Measurements from ENCODE around the gene RNF40.

The RNF40 gene

DNA sequence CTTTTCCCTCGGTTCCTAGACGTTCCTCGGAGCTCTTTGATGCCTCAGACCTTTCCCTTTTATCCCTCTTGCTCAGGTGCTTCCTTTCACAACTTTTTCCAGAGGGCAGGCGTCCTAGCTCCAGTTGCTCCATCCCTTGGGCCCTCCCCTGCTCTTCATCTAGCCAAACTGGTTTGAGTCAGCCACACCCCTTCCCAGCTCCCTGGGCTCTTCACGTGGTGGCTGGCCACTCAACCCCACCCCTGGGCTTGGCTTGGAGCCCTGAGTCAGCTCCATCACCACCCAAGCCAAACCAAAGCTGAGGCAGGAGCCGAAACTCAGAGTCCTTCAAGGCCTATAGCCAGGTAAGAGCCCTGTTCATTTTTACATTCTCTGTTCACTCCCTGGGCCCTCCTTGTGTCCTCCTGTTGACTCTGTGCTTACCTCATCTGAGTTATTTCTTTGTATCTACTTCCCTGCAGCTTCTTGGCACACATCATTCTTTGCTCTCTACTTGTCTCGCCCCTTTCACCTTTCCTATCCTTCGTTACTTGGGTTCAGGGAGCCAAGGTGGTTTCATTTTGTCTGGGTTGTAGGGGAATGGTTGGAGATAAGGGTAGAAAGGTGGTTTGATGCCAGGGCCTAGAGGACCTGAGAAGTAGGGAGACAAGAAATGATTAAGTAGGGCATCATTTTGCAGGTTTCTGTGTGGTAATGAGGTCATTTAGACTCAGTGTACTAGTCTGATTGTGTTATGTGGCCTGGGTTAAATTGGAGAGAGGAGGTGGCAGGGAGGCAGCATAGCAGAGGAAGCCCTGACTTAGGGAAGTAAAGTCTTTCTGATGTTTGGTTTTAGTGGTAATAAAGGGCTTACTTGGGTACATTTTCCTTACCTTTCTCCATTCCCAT is 21.5 kb upstream of the RNF40 start:
- no peak for DNase-seq (ENCODE audit: low spot score)

- DNase-seq (ENCODE audit: low spot score): no peak
Observed at GRCh38 chr16:30741461-30741914, 20.6 kb upstream of the RNF40 start.

- no peak for DNase-seq (ENCODE audit: low spot score)
Observed at GRCh38 chr16:30743716-30744115, 18.4 kb upstream of the RNF40 start.

- no peak for DNase-seq (ENCODE audit: low spot score)
Observed at GRCh38 chr16:30744183-30744582, 17.9 kb upstream of the RNF40 start.

- DNase-seq (ENCODE audit: low spot score): no peak
Observed at GRCh38 chr16:30745082-30745481, 17.0 kb upstream of the RNF40 start.

- DNase-seq (ENCODE audit: low spot score): no peak
Observed at GRCh38 chr16:30746638-30747175, 15.4 kb upstream of the RNF40 start.

DNA sequence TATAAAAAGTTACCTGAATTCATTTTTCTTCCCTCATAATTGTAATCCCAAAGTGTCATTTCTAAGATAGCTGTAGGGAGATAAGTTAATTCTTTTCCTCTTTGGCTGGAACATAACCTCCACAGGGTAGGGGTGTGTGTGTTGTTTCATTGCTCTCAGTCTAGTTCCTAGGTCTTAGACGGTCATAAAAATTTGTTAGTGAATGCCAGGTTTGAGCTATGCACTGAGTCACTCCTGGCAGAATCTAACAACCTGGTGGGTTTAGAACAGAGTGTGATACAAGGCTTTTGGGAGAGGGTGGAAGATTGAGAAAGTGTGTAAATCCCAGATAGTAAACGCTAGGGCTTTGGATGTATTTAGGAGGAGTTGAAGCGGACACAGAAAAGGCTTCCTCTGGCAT is 14.8 kb upstream of the RNF40 start:
- no peak for DNase-seq (ENCODE audit: low spot score)

- DNase-seq (ENCODE audit: low spot score): peak; percentile 99
Observed at GRCh38 chr16:30747799-30748633, 14.1 kb upstream of the RNF40 start, which contains the start of gene PHKG2. TSS of gene PHKG2 (plus strand) at chr16:30748425. CDS start at chr16:30748821, 396 bp downstream.

GRCh38 chr16:30748634-30749445 is 13.3 kb upstream of the RNF40 start:
- no peak for DNase-seq (ENCODE audit: low spot score)

DNA sequence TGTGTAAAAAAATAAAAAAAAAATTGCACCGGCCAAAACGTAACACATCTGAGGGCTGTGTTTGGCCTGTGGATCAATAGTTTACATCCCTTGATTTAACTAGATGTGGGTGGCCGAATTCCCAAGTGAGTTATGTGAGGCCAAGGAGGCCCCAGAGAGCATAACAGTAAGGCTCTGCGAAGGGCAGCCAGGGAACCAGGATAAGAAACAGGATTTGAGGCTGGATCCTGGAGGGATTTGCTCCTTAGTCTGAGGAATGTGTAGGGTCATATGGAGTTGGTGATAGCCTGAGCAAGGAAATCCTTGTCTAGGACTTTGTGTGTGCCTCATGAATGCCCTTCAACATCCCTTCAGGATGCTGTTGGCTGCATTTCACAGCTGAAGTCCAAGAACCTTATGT is 11.9 kb upstream of the RNF40 start:
- DNase-seq (ENCODE audit: low spot score): no peak

DNA sequence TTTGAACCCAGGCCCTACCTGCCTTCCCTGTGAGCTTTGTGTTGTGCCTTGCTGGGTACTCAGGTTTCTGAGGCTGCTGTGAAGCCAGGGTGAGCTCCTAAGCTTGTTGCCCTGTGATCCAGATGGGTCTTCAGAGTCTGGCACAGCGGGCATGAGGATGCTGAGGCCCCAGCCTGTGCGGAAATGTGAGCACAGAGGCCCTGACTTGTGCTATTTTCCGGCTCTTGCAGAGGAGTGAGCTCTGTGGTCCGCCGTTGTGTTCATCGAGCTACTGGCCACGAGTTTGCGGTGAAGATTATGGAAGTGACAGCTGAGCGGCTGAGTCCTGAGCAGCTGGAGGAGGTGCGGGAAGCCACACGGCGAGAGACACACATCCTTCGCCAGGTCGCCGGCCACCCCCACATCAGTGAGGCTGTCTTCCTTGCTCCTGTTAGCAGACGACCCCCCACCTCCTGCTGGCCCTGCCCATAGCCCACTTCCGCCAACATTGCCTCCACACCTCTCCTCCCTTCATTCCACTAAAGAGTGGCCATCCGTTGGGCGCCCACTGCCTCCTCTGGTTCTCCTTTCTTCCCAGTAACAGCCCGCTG is 11.2 kb upstream of the RNF40 start:
- no peak for DNase-seq (ENCODE audit: low spot score)

DNA sequence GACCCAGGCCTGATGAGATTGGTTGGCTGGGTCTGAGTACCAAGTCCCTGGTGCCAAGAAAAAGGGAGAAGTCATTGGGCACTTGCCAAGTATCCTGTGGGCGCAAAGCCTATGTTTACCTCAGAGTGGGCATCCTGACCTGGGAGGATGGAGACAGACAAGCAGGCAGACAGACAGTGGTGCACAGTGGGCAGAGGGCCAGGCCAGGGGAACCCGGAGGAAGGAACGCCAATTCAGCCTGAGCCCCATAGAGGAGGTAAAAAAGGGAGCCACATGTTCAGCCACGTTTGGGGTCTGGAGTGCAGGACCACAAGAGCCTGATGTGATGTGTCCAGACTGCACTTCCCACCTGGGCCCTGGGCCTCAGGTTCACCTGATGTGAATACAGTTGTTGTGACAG is 8.5 kb upstream of the RNF40 start:
- DNase-seq (ENCODE audit: low spot score): no peak

- DNase-seq (ENCODE audit: low spot score): no peak
Observed at GRCh38 chr16:30755955-30756780, 6.0 kb upstream of the RNF40 start.

GRCh38 chr16:30756781-30757100 is 5.4 kb upstream of the RNF40 start:
- no peak for DNase-seq (ENCODE audit: low spot score)

- DNase-seq (ENCODE audit: low spot score): peak; percentile 49
Observed at GRCh38 chr16:30757316-30757715, 4.8 kb upstream of the RNF40 start.

GRCh38 chr16:30758988-30759491 is 3.1 kb upstream of the RNF40 start:
- no peak for DNase-seq (ENCODE audit: low spot score)

- DNase-seq (ENCODE audit: low spot score): no peak
Observed at GRCh38 chr16:30760001-30760559, 2.0 kb upstream of the RNF40 start.

DNA sequence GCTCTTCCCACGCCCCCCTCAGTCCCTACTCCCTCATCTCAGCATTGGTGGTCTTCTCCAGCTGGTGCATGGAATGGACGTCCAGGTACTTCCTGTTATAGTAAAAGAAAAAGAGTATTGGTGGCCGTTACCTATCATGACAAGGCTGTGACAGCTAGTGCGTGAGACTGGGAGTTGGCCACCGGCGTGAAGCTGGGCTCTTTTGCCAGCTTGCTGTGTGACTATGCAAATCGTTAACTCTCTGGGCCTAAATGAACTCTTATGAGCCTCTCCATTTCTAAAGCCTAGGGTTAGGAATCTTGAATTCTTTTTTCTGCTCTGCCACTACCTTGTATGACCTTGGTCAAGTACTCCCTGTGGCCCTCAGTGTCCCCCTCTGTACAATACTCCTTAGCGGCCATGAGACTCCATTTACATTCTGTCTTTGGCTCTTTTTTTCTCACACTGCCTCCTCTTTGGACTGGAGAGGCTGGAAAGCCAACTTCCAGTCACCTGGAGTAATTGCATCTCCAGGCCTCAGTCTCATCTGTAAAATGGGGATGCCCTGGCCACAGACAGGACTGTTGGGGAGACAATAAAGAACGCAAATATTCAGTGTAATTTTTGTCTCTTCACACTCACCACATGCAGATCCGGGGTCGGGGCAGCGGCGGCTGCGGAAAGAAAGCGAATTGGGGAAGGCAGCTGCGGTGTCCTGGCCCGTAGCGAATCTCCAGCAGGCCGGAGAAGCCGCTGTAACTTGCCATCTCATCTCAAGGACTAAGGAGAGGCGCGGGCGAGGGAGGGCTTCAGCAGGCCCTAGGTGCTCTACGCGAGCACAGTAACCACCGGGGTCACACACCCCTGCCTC is 1.3 kb upstream of the RNF40 start:
- DNase-seq (ENCODE audit: low spot score): no peak

DNA sequence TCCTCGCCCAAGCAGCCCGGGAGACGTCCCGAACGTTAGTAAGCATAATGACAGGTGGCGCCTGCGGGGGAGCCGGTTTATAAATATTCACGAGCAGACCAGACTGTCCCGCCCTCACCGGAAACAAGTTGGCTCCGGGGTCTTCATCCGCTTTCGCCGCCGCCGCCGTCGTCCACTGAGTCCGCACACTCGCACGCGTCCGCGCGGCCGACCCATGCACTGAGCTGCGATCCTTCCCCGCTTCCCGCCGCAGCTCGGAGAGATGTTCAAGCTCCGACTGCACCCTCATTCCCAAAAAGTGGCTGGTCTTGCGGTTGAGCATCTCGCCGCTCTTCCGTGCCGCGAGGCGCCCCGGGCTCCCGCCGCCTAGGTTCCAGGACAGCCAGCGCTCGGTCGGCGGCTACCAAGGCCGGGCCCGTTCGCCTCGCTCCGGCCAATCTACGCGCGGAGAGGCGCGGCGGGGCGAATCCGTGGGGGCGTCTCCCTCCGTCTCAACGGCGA is 645 bp upstream of the RNF40 start:
- no peak for DNase-seq (ENCODE audit: low spot score)
